Islet of Langerhans (tissue), 1 donor: ENCODE measurements around the gene CCDC14.
"Not testable (repeated sequence)": the region's sequence is repeated elsewhere in the genome, so short reads cannot be mapped to it uniquely, and the experiment has no call there.

Source experiments
- FAIRE-seq: peaks from one replicate; lab custom pipeline; 2011; peaks lifted over from hg19 to GRCh38; lab: Jason Lieb, UNC

CCDC14 gene

DNA sequence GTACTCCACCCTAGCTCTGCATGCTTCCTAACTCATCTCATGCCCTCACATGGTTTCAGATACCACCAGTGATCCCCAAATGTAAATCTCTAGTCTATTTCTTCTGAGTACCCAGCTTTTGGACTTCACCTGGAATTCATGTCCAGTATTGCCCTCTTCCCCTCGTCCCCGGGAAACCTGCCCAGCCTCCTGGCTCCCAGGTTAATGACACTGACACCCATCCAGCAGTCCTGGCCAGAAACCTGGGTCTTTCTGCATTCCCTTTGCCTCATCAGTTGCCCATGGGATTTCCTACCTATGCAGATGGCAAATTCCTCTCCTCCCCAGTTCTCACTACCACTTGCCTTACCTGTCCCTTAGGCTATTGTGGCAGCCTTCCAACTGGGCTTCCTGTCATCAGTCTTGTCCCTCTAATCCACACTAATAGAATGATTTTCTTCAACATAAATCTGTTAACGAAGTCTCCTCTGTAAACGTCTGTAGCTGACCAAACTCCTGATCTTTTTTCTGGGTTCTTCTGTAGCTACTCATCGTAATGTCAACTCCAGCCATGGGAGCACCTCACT lies 61.6 kb downstream of the CCDC14 start:
- no peak for FAIRE-seq

DNA sequence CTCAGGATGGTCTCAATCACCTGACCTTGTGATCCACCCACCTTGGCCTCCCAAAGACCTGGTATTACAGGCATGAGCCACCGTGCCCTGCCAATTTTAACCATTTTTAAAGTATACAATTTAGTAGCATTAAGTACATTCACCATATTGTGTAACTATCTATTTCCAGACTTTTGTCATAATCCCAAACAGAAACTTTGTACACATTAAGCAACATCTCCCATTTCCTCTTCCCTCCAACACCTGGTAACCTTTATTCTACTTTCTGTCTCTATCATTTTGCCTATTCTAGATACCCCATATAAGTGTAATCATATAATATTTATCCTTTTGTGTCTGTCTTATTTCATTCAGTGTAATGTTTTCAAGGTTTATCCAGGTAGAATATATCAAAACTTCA lies 68.0 kb downstream of the CCDC14 start:
- FAIRE-seq: no peak

DNA sequence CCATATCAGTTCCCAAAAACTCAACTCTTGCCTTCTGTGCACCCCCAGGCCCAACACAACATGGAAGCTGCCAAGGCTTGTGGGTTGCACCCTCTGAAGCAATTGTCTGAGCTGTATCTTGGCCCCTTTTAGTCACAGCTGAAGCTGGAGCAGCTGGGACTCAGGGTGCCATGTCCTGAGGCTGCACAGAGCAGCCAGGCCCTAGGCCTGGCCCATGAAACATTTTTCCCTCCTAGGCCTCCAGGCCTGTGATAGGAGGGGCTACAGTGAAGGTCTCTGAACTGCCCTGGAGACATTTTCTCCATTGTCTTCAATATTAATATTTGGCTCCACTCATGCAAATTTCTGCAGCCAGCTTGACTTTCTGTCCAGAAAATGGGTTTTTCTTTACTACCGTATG lies 68.8 kb downstream of the CCDC14 start:
- no peak for FAIRE-seq

DNA sequence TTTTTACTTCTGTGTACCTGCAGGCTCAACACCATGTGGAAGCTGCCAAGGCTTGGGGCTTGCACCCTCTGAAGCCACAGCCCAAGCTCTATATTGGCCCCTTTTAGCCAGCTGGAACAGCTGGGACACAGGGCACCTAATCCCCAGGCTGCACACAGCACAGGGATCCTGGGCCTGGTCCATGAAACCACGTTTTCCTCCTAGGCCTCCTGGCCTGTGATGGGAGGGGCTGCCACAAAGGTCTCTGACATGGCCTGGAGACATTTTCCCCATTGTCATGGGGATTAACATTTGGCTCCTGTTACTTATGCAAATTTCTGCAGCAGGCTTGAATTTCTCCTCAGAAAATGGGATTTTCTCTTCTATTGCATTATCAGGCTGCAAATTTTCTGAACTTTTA lies 70.0 kb downstream of the CCDC14 start:
- not testable (repeated sequence) for FAIRE-seq

DNA sequence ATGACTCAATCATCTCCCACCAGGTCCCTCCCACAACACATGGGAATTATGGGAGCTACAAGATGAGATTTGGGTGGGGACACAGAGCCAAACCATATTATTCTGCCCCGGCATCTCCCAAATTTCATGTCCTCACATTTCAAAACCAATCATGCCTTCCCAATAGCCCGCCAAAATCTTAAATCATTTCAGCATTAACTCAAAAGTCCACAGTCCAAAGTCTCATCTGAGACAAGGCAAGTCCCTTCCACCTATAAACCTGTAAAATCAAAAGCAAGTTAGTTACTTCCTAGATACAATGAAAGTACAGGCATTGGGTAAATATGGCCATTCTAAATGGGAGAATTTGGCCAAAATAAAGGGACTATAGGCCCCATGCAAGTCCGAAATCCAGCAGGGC lies 70.9 kb downstream of the CCDC14 start:
- FAIRE-seq: not testable (repeated sequence)

DNA sequence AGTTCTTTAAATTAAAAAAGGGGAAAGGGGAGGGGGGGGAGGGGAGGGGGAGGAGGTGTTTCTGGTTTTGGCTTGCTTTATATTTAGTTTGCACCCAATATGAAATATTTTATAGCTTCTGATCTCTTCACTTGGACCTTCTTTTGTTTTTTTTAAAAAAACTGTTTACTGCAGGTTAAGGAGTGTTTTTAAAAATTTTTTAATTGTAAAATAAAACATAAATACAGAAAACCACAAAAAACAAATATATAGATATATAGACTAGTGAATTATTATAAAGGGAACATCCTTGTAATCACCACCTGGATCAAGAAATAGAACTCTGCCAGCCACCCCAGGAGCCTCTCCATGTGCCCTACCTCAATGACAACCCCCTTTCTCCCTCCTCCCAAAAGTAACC lies 76.0 kb downstream of the CCDC14 start:
- no peak for FAIRE-seq

DNA sequence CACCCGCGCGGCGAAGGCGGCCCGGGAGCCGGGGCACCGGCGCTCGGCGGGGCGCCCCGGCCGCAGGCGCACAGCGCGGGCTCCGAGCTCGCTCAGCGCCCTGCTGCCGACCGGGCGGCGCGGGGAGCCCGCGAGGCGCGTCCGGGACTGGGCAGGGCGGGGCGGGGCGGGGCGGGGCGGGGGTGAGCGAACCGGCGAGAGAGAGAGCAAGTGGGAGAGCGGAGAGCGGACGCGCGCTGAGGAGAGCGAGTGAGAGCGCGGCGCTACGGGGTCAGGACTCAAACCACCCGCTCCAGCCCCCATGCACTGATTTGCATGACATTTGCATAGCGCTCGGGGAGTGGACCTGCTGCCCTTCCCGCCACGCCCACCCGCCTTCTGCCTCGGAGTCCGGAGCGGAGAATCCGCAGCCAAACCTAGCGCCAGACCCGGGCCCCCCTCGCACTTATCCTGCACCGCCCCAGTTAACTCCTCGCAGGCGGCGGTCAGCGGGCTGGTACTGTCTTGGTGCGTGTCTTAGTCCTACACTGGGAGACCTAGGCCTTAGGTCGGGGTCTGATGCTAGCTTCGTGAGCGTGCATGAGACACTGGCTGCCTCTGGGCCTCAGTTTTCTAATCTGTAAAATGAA lies 76.7 kb downstream of the CCDC14 start, which contains the start of gene MYLK:
Gene MYLK (minus strand): TSS at position 130 of the 629 bp plus-strand sequence. CDS start 90,491 bp downstream, outside the sequence.
- FAIRE-seq: no peak

DNA sequence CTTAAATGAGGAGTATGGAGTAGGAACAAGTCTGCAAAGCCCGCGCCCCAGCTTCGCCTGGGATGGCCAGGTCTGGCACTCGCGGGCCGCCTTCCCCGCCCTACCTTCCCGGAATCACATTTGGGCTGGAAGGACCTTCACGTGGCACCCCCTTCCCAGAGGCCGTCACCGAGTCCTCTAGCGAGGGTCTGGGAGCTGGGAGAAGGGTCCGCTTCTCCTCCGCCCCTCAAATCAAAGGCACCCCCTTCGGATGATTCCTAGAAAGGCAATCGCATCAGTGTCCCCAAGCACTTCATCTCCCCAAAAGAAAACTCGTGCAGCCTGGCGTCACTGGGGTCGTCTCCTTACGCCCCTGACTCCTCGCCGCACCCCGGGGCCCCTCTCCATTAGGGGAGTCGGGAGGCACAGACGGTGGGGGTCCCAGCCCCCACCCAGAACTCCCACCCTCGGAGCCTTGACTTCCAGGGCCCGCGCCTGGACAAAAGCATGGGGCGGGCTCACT lies 77.3 kb downstream of the CCDC14 start:
- no peak for FAIRE-seq

DNA sequence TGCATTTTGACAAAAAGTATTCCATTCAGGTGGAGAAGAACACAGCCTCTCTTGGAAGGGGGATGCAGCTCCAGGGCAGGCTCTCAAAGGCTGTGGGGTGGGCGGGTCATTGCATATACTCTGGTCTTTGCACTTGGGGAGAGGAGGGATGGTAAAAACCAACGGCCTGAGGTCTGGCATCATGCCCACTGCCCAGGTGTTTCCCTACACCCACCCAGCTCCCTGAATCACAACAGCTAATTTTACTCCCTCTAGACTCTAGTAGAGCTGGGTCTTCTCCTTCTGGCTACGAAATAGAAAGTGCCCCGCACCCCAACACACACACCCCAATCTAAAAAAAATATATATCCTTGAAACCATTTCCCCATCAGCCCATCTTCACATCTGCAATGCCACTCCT lies 77.9 kb downstream of the CCDC14 start:
- FAIRE-seq: no peak

DNA sequence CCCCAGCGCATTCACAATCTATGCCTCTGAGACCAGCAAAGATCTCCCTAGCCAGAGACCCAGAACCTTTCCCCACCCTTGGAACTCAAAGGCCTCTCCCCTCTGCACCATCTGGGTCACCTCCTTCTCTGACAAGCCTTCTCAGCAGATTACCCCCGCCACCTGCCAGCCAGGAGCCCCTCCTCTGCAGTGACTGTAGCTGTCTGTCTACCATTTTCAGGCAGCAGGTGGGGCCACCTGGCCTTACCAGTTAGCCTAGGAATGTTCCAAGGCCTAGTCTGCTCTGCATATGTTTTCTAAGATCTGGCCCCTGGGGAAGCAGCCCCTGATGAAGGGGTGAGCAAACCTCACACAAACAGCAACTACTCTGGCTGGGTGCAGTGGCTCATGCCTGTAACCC lies 79.3 kb downstream of the CCDC14 start:
- FAIRE-seq: no peak

DNA sequence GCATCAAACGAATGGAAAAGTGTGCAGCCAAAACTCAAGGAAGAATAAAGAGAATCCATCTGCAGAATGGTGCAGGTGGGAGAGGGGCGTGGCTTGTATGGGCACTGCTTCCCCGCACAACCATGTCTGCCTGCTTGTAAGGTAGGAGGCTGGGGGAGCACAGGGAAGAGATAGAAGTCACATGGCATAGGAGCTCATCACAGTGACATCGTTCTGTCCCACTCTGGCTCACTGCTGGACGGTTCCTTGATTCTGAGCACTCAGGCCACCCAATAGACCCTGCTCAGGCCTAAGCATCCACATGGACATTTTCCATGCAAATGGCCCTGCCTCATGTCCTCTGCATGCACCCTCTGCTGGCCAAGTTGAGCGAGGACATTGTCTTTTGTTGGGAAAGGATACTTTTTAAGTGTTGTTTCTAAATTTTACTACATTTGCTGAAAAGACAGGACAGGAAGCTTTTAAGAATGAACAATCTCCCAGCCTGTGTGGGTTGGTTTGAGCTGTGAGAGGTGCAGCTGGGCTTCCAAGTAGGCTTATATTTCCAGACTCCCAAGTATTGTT lies 79.9 kb downstream of the CCDC14 start:
- no peak for FAIRE-seq

DNA sequence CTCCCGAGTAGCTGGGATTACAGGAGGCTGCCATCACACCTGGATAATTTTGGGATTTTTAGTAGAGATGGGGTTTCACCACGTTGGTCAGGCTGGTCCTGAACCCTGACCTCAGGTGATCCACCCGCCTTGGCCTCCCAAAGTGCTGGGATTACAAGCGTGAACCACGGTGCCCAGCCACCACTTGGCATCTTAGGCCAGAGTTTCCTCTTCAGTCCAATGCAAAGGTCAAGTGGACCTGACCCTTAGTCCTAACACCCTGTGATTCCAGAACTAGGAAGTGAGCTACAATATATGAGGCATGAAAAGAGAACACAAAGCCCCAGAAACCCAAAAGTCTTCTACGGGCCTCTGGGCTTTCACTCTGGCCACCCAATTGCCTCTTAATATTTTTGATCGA lies 82.2 kb downstream of the CCDC14 start:
- FAIRE-seq: no peak

DNA sequence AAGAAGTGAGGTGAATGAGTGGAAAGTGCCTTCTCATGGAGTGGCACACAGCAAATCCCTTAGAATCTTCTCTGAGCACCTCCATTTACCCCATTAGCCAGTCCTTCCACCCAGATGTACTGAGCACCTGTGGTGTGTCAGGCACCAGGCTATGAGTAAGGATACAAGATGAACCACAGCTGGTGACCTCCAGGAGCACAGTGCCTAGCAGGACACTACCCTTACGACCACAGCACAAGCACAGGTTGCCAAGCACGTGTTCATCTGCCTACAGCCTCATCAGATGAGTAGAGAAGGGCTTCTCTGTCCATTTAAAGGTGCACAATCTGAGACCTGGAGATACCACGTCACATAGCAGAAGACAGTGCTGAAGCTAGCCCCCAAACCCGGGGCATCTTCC lies 83.1 kb downstream of the CCDC14 start:
- no peak for FAIRE-seq

DNA sequence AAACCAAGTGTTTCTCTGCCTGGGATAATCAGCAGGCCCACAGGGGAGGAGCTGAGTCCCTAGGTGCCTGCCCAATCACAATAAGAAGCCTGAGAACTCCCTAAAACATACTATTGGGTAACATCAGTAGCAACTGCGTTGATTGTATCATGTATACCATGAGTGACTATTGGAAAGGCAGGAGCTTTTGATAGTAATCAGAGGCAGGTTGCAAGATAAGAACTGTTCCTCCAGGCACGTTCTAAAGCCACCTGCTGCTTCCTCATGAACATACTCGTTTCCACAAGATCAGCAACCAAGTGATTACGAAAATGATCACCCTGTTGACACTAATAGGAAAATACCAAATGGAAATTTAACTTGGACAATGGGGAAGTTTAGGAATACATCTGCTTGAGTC lies 83.6 kb downstream of the CCDC14 start:
- FAIRE-seq: no peak

DNA sequence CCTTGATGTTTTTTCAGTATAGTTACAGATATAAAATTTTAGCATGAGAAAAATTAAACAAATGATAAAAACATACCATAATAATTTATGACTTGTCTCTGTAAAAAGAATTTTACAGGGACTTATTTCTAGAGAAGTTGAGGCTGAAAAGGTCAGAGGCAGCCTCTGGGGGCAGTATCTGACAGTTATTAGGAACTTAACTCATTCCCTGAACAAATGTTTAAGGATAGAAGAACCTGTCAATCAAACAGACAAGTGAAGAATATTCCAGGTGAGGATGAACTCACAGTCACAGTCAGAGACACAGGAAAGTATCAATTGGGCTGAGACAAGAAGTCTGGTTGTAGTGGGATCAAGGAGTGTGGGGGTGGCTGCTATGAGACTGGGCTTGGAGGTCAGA lies 84.2 kb downstream of the CCDC14 start:
- FAIRE-seq: no peak

DNA sequence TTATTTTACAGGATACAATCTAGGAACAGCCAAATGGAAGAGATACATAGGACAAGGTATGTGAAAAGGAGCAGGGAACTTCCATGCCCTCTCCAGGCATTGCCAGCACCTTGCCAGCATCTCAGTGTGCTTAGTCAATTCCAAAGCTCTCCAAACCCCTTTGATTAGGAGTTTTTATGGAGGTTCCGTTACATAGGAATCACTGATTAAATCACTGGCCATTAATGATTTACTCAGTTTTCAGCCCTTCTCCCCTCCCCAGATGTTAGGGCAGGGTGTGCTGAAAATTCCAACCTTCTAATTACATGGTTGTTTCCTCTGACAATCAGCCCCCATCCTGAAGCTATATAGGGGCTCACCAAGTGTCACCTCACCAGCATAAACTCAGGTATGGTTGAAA lies 88.4 kb downstream of the CCDC14 start:
- FAIRE-seq: no peak

DNA sequence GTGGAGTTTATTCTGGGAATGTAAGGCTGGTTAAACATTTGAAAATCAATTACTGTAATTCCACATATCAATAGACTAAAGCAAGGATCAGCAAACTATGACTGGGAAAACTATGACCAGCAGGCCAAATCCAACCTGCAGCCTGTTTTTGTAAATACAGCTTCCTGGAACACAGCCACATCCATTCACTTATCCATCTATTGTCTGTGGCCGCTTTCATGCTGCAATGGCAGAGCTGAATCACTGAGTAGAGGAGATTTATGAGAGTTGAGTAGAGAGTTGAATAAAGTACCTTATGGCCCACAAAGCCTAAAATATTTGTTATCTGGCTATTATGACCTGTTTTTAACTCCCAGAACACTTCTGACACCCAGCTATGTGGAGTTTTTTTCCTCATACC lies 89.1 kb downstream of the CCDC14 start:
- no peak for FAIRE-seq

DNA sequence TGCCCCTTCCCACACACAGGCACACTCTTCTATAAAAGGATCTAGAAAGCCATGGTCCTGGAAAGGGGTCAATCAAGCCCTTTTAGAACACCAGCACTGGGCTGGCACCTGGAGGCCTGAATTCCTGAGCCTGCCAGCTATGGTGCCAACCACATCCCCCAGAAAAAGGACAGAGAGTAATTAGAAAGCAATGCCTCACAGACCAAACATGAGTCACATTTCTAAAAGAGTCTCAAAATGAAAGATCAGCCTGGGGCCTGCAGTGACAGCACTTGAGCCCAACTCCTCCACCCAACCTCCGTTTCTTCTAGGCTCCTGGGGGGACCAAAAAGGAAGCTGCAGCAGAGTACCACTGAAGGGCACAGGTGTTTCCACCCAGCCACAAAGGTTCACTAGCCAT lies 91.0 kb downstream of the CCDC14 start:
- FAIRE-seq: no peak

DNA sequence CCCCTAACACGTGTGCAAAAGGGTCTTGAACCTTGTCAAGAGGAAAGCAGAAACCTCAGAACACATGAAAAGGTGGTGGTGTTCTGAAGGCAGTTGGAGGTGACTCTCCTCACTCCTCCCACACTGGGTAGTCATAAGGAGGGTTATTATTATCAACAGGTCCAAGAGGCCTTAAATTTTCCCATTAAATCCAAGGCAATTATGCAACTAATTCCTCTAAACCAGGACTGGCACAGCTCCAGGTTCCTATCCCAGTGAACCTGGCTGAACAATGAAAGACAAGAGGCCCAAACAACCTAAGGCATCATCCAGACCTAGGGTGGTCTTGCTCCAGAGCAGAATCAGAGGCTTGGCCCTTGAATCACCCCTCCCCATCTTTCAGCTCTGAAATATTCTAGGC lies 91.9 kb downstream of the CCDC14 start:
- FAIRE-seq: no peak

DNA sequence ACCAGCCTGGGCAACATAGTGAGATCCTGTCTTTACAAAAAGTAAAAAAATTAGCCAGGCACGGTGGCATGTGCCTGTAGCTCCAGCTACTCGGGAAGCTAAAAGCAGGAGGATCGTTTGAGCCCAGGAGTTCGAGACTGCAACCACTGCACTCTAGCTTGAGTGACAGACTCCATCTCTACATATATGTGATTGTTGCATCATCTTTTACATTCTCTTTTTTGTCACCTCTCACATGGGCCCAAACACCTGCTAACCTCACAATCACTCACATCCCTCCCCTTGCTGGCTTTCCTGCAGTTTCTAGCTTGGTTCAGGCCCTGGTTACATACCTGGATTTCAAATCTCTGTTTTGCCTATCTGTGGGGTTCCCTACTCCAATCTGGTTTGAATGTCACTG lies 96.3 kb downstream of the CCDC14 start:
- FAIRE-seq: no peak
